ENCODE data around the gene BCKDHA.

BCKDHA gene

GRCh38 chr19:41411100-41411967 is 13.7 kb downstream of the BCKDHA start:
- TF ChIP-seq CTCF (IDR thresholded peaks at IDR 0.05; ENCODE audit: low read length, missing control alignments): no peak
- DNase-seq (ENCODE audit: low read depth): no peak
- H3K4me3 ChIP-seq (replicated peaks; ENCODE audit: low read depth, low read length): no peak overlapping the region

- TF ChIP-seq CTCF (IDR thresholded peaks at IDR 0.05; ENCODE audit: low read length, missing control alignments): no peak
- DNase-seq (ENCODE audit: low read depth): no peak
- H3K4me3 ChIP-seq (replicated peaks; ENCODE audit: low read depth, low read length): no peak overlapping the region
Measured at GRCh38 chr19:41411968-41412265, 14.3 kb downstream of the BCKDHA start.

- no peak for TF ChIP-seq CTCF (IDR thresholded peaks at IDR 0.05; ENCODE audit: low read length, missing control alignments)
- H3K4me3 ChIP-seq (replicated peaks; ENCODE audit: low read depth, low read length): no peak overlapping the region
- no peak for DNase-seq (ENCODE audit: low read depth)
Measured at GRCh38 chr19:41412953-41413352, 15.3 kb downstream of the BCKDHA start.

- DNase-seq (ENCODE audit: low read depth): no peak
- H3K4me3 ChIP-seq (replicated peaks; ENCODE audit: low read depth, low read length): no peak overlapping the region
- no peak for TF ChIP-seq CTCF (IDR thresholded peaks at IDR 0.05; ENCODE audit: low read length, missing control alignments)
Measured at GRCh38 chr19:41413947-41414346, 16.3 kb downstream of the BCKDHA start.

- no peak for DNase-seq (ENCODE audit: low read depth)
- no peak overlapping the region for H3K4me3 ChIP-seq (replicated peaks; ENCODE audit: low read depth, low read length)
- no peak for TF ChIP-seq CTCF (IDR thresholded peaks at IDR 0.05; ENCODE audit: low read length, missing control alignments)
Measured at GRCh38 chr19:41414461-41414860, 16.8 kb downstream of the BCKDHA start.

GRCh38 chr19:41415154-41415571 is 17.5 kb downstream of the BCKDHA start:
- no peak for DNase-seq (ENCODE audit: low read depth)
- no peak overlapping the region for H3K4me3 ChIP-seq (replicated peaks; ENCODE audit: low read depth, low read length)
- TF ChIP-seq CTCF (IDR thresholded peaks at IDR 0.05; ENCODE audit: low read length, missing control alignments): no peak

- TF ChIP-seq CTCF (IDR thresholded peaks at IDR 0.05; ENCODE audit: low read length, missing control alignments): no peak
- DNase-seq (ENCODE audit: low read depth): no peak
- H3K4me3 ChIP-seq (replicated peaks; ENCODE audit: low read depth, low read length): no peak overlapping the region
Measured at GRCh38 chr19:41416194-41416674, 18.6 kb downstream of the BCKDHA start.

Measured in fibroblast of pulmonary artery (primary cell).